ENCODE results near the gene SLC35E1. TPM values are rescaled to one million over a fixed set of nuclear protein-coding genes. Genes with fewer than 3 reads are reported as not detected.
"Not testable (repeated sequence)": the region's sequence is repeated elsewhere in the genome, so short reads cannot be mapped to it uniquely, and the experiment has no call there.

SLC35E1 gene
- polyA plus RNA-seq, 3 donors = 17.1 to 26.3 (median 19.9) TPM

DNA sequence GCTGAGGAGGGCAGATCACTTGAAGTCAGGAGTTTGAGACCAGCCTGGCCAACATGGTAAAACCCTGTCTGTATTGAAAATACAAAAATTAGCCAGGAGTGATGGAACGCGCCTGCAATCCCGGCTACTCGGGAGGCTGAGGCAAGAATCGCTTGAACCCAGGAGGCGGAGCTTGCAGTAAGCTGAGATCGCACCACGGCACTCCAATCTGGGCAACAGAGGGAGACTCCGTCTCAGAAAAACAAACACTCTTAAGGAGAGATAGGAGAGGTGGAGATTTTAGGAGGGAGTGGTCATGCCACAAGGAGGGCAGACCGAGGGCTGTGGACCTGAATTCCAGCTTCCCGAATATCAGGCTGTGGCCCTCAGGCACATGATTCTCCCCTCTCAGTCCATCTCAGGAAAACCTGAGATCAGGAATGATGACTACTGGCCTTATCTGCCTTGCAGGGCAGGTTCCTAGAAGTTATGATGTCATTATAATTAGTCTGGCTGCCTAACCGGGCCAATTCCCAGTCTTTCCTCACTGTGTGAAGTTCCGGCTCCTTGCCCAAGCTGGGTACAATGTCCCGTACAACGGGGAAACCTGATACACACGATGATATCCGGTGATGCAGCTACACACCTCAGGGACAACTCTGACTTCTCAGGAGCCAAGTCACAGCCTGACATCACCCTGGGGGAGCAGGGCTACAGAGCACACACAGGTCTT, 2.5 kb downstream of the SLC35E1 start:
- WGBS, 3 donors = 54 to 89% (median 87%) methylated on average over 17 of the region's 17 CpGs
- H3K27ac ChIP-seq (ENCODE audit: low read depth, low read length) = no peak overlapping the region

DNA sequence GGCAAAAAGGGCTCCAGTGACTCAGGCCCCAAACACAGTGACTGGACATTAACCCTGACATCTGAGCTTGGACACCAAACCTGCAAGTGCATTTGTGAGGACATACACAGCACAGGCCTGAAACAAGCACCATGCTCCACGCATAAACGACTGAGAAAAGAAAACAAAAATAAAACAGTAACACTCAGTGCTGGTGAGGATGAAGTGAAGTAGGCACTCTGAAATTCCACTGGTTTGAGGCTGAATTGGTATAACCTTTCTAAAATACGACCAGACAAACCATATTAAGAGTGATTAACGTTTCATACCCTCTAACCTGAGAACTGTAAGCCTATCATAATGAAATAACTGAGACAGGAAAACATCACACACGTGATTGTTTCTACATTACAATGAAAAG, 5.5 kb downstream of the SLC35E1 start:
- WGBS, 3 donors = 91 to 95% (median 94%) methylated on average over 5 of the region's 5 CpGs
- no peak overlapping the region for H3K27ac ChIP-seq (ENCODE audit: low read depth, low read length)

DNA sequence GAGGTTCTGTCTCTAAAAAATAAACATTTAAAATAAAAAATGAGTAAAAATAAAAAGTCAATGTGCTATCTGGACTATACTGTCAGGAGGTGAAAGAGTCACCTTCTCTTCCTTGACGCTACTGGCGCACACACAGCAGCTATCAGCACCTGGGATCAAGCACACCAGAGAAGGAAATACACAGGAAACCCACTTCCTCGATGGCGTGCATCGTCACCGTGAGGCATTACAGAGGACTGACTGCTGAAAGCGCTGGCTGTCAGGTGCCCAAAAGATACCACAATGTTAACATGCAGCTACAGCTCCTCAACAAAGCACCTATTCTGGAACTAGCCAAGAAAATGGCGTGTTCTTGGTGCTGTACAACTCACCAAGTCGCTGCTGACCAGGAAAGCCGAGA, 6.1 kb downstream of the SLC35E1 start:
- H3K27ac ChIP-seq (ENCODE audit: low read depth, low read length) = no peak overlapping the region
- 41 to 58% (median 55%) methylated on average over 10 of the region's 10 CpGs for WGBS, 3 donors

DNA sequence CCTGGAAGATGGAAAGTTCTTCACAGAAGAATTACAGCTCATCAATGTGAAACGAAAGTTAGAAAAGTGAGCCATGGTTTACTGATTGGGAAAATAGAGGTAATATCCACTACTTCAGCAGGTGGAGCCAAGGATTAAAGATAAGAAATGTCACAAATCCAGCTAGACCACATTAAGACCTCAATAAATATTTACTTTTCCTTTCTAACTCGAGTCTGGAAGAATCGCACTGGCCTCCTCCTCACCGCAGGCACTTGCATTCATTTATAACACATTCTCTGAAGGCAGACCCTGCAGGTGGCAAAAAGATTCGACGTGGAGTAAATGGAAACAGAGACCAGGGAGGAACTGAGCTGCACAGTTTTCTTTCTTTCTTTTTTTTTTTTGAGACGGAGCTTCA, 7.4 kb downstream of the SLC35E1 start:
- H3K27ac ChIP-seq (ENCODE audit: low read depth, low read length) = no peak overlapping the region
- WGBS, 3 donors = 26 to 90% (median 85%) methylated on average over 7 of the region's 7 CpGs

DNA sequence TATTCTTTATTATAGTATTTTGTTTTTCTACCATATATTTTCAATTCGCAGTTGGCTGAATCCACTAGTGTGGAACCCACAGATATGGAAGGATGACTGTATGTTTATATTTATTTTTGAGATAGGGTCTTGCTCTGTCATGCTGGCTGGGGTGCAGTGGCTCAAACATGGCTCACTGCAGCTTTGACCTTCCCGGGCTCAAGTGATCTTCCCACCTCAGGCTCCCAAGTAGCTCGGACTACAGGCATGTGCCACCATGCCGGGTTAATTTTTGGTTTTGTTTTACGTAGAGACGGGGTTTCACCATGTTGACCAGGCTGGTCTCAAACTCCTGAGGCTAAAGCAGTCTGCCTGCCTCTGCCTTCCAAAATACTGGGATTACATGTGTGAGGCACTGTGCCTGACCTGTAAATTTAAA, 9.6 kb downstream of the SLC35E1 start:
- 77 to 95% (median 94%) methylated on average over 6 of the region's 6 CpGs for WGBS, 3 donors
- no peak overlapping the region for H3K27ac ChIP-seq (ENCODE audit: low read depth, low read length)

GRCh38 chr19:16561382-16561781, 10.8 kb downstream of the SLC35E1 start:
- H3K27ac ChIP-seq (ENCODE audit: low read depth, low read length) = no peak overlapping the region
- WGBS, 3 donors = 75 to 89% (median 87%) methylated on average over 8 of the region's 8 CpGs

DNA sequence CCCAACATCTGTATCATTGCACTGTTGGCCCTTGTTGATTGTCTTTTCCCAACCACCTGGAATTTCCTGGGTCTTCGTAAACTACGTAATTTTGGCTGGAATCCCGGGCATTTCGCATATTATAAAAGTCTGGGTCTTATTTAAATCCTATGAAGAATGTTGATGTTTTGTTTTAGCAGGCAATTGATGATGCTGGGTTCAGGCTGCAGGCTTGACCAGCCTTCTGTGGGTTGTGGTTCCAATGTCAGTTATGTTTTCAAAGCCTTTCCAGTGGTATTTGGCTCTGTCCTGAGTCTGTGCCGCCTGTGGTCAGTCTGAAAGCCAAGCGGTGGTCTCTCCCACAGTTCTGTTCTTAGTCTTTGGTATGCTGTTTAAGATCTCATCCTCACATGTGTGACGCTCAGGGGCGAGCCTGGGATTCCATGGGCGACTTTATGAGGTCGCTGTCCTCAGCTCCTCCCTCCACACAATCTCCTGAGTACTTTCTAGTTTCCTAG, 12.4 kb downstream of the SLC35E1 start:
- 87 to 90% (median 87%) methylated on average over 10 of the region's 10 CpGs for WGBS, 3 donors
- H3K27ac ChIP-seq (ENCODE audit: low read depth, low read length) = no peak overlapping the region

DNA sequence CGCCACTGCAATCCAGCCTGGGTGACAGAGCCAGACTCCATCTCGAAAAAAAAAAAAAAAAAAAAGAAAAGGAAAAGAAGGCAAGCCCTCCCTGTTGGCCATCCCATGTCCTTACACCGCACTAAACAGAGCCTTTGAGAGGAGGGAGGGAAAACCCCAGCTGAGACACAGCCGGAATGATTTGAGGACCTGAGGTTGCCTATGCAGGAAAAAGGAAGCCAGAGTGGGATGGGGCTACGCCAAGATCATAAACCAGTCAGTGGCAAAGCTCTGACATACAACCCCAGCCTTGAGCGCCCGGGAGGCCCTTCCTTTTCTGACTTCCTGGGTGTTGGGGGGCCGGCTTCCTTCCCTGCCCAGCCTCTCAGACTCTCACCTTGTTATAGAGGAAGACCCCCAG, 17.4 kb downstream of the SLC35E1 start:
- no peak overlapping the region for H3K27ac ChIP-seq (ENCODE audit: low read depth, low read length)
- WGBS, 3 donors = 55 to 80% (median 58%) methylated on average over 8 of the region's 8 CpGs

GRCh38 chr19:16551902-16552301, 20.3 kb downstream of the SLC35E1 start:
- 94 to 95% (median 95%) methylated on average over 6 of the region's 6 CpGs for WGBS, 3 donors
- not testable (repeated sequence) for H3K27ac ChIP-seq (ENCODE audit: low read depth, low read length)

- H3K27ac ChIP-seq (ENCODE audit: low read depth, low read length) = no peak overlapping the region
- 80 to 88% (median 83%) methylated on average over 4 of the region's 4 CpGs for WGBS, 3 donors
Observed at GRCh38 chr19:16548956-16549355, 23.3 kb downstream of the SLC35E1 start.

- H3K27ac ChIP-seq (ENCODE audit: low read depth, low read length) = no peak overlapping the region
- WGBS, 3 donors = 87 to 93% (median 89%) methylated on average over 11 of the region's 11 CpGs
Observed at GRCh38 chr19:16544473-16545231, 27.6 kb downstream of the SLC35E1 start.

DNA sequence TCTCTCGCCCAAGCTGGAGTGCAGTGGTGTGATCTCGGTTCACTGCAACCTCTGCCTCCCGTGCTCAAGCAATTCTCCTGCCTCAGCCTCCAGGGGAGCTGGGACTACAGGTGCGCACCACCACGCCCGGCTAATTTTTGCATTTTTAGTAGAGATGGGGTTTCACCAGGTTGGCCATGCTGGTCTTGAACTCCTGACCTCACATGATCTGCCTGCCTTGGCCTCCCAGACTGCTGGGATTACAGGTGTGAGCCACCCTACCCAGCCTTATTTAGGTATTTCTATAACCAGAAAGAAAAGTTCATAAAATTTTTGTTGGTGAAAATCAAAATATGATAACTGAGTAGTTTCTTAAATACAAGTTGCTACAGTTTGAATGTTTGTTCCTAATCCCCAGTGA, 28.5 kb downstream of the SLC35E1 start:
- 84 to 91% (median 88%) methylated on average over 6 of the region's 6 CpGs for WGBS, 3 donors
- H3K27ac ChIP-seq (ENCODE audit: low read depth, low read length) = not testable (repeated sequence)

- no peak overlapping the region for H3K27ac ChIP-seq (ENCODE audit: low read depth, low read length)
- WGBS, 3 donors = 1 to 6% (median 5%) methylated on average over 15 of the region's 15 CpGs
Observed at GRCh38 chr19:16542910-16543472, 29.2 kb downstream of the SLC35E1 start.

- WGBS, 3 donors = 0% methylated on average over 82 to 108 of the region's 108 CpGs
- H3K27ac ChIP-seq (ENCODE audit: low read depth, low read length) = peak within 1 kb of the TSS; percentile 60
Observed at GRCh38 chr19:16542045-16542909, 29.9 kb downstream of the SLC35E1 start, which contains the start of gene CHERP. CHERP (minus strand) TSS chr19:16542437; CDS start chr19:16542378, 59 bp downstream.

DNA sequence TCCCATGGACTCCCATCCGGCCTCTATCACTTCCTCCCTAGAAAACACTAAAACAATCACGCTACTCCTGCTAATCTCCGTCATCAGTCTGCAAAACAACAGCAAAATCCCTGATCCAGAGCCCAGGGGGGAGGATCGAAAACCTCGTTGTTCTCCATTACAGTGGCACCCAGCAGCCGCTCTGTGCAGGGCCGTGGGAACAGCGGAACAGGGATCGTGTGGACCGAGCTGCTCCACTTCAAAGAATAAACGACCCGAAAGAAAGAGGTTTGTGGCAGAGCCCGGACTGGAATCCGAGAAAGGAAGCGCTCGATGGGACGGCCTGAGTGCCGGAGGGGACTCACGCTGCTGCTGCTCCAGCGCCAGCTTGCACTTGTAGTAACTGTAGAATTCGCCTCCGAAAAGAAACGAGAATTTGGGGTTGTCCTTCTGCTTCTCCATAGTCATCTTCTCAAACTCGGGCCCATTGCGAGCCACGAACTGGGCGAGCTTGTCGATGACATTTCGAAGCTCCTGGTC, 30.6 kb downstream of the SLC35E1 start:
- no peak overlapping the region for H3K27ac ChIP-seq (ENCODE audit: low read depth, low read length)
- WGBS, 3 donors = 1 to 2% (median 2%) methylated on average over 29 of the region's 29 CpGs

DNA sequence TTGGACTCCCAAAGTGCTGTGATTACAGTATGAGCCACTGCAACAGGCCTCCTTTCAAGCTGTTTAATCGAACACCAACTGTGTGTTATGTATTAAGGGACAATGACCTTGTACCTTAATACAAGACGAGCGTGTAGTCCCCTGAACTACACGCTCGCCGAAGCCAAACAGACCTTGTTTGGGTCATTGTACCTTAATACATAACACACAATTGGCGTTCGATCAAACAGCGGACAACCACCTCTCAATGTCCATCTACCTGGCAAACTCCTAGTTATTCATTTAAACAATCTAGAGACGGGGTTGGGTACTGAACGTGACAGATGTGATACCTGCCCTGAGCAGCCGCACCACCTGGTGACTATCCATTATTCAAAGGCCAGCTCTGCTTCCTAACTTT, 31.3 kb downstream of the SLC35E1 start:
- no peak overlapping the region for H3K27ac ChIP-seq (ENCODE audit: low read depth, low read length)
- 58 to 83% (median 82%) methylated on average over 12 of the region's 12 CpGs for WGBS, 3 donors

DNA sequence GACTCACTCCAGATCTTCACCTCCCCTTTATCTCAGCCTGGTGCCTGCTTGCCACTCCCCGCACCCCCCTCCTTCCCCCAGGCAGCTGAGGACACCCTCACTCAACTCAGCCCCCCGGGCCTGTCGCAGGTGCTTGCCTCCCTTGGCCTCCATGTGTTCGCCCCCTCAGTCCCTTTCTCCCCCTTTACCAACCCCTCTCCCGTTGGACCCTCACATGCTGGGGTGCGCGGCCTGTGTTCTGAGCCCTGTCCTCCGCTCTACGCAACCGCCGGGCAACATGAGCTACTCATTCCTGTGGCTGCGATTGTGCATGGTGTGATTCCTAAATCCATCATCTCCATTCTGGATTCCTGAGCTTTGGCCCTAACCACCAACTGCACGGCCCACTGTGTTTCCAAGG, 35.1 kb downstream of the SLC35E1 start:
- WGBS, 3 donors = 87 to 94% (median 92%) methylated on average over 13 of the region's 13 CpGs

GRCh38 chr19:16536130-16536529, 36.1 kb downstream of the SLC35E1 start:
- H3K27ac ChIP-seq (ENCODE audit: low read depth, low read length) = no peak overlapping the region
- WGBS, 3 donors = 90 to 95% (median 93%) methylated on average over 7 to 9 of the region's 9 CpGs

More for the DNA sequence above, 35.1 kb downstream of the SLC35E1 start:
- H3K27ac ChIP-seq (ENCODE audit: low read depth, low read length) = no peak overlapping the region

All from adipose tissue (tissue), 3 donors.